Thyroid gland (tissue), 4 donors: ENCODE measurements around the gene CC2D1B.

Experiments used
- POLR2A ChIP-seq, 2 donors: fragments of 450-650 bp; IDR thresholded peaks; one replicate each; pipeline ENCODE4 v1.6.1; 2017; ENCODE audit warnings: antibody characterized with exemption in 2 of 2, mild to moderate bottlenecking in 2 of 2, moderate library complexity in 1 of 2
- TF ChIP-seq, protein P1 (sequence below), 6 experiments: fragments of 200-600 bp in 3 of 6; fragments of 450-650 bp in 3 of 6; sonication (generic) in 3 of 6; IDR thresholded peaks; one replicate each; pipeline ENCODE4 v1.5.1; 2016 to 2019; ENCODE audit warnings: antibody characterized with exemption in 6 of 6, mild to moderate bottlenecking in 2 of 6, inconsistent platforms in 1 of 6, moderate library complexity in 1 of 6

DNA sequence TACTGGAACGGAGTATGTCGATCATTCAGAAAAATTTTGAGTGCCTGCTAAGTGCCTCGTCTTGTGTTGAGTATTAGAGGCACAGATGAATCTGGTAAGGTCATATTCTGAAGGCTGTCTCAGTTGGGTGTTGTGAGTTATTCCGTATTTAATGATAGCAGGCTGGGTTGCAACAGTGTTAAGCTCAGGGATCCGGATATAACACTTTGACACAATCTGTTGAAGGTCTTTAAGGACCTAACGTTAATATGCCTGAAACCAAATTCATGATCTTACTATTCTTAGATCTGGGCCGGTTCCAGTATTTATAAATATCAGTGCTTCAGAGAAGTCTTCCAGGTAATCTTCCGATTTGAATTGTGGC is 39.0 kb upstream of the CC2D1B start:
- TF ChIP-seq, protein P1, sequence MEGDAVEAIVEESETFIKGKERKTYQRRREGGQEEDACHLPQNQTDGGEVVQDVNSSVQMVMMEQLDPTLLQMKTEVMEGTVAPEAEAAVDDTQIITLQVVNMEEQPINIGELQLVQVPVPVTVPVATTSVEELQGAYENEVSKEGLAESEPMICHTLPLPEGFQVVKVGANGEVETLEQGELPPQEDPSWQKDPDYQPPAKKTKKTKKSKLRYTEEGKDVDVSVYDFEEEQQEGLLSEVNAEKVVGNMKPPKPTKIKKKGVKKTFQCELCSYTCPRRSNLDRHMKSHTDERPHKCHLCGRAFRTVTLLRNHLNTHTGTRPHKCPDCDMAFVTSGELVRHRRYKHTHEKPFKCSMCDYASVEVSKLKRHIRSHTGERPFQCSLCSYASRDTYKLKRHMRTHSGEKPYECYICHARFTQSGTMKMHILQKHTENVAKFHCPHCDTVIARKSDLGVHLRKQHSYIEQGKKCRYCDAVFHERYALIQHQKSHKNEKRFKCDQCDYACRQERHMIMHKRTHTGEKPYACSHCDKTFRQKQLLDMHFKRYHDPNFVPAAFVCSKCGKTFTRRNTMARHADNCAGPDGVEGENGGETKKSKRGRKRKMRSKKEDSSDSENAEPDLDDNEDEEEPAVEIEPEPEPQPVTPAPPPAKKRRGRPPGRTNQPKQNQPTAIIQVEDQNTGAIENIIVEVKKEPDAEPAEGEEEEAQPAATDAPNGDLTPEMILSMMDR (IDR thresholded peaks at IDR 0.05), result no peak
- no peak for TF ChIP-seq POLR2A (IDR thresholded peaks at IDR 0.05)
